Progenitor cell of endocrine pancreas (in vitro differentiated cells): ENCODE data around the gene PTGIR. TPM values are rescaled to one million over a fixed set of nuclear protein-coding genes. Genes with fewer than 3 reads are reported as not detected.

Source experiments
- DNase-seq: peaks from one replicate; pipeline ENCODE4 v3.0.0; 2021; ENCODE audit warnings: low spot score; ENCODE audit not compliant: unreplicated experiment
- H3K27ac Mint-ChIP-seq: 2 replicates; pipeline ENCODE4 v1.8.0; 2021; ENCODE audit warnings: mild to moderate bottlenecking, moderate library complexity, mixed read lengths
- H3K27me3 Mint-ChIP-seq: 2 replicates; pipeline ENCODE4 v1.8.0; 2021; ENCODE audit warnings: mixed read lengths
- H3K36me3 Mint-ChIP-seq: 2 replicates; pipeline ENCODE4 v1.8.0; 2022; ENCODE audit warnings: mixed read lengths; ENCODE audit not compliant: insufficient read depth
- H3K4me1 Mint-ChIP-seq: 2 replicates; pipeline ENCODE4 v1.8.0; 2021; ENCODE audit warnings: low read depth, mixed read lengths
- H3K4me3 Mint-ChIP-seq: 2 replicates; pipeline ENCODE4 v1.8.0; 2021; ENCODE audit warnings: low read depth, mild to moderate bottlenecking, moderate library complexity, mixed read lengths
- H3K9me3 Mint-ChIP-seq: 2 replicates; pipeline ENCODE4 v1.8.0; 2021; ENCODE audit warnings: low read depth, mixed read lengths
- CTCF ChIP-seq: fragments of 200-600 bp; sonication (generic); IDR thresholded peaks from one replicate; pipeline ENCODE4 v1.5.0; 2021; ENCODE audit warnings: antibody characterized with exemption, mild to moderate bottlenecking; ENCODE audit not compliant: unreplicated experiment
- total RNA-seq: library from RNA; stranded (reverse); gene quantifications from 2 replicates; pipeline ENCODE4 v1.2.1, GENCODE V29; 2021

Gene PTGIR
- total RNA-seq, 1 donor from 2014 or later, result not detected

GRCh38 chr19:46654621-46655152 is 29.8 kb upstream of the PTGIR start:
- no peak for TF ChIP-seq CTCF
- no peak overlapping the region for H3K4me3 Mint-ChIP-seq
- H3K36me3 Mint-ChIP-seq, result peaks cover 4% of the 10 kb centered on the region
- DNase-seq, result no peak
- peaks cover 44% of the 10 kb centered on the region for H3K27me3 Mint-ChIP-seq
- H3K27ac Mint-ChIP-seq, result no peak overlapping the region
- no peaks in the 10 kb centered on the region for H3K9me3 Mint-ChIP-seq
- peaks cover 6% of the 10 kb centered on the region for H3K4me1 Mint-ChIP-seq

GRCh38 chr19:46650445-46650844 is 25.6 kb upstream of the PTGIR start:
- H3K4me3 Mint-ChIP-seq, result no peak overlapping the region
- H3K27ac Mint-ChIP-seq, result peak overlapping the region; percentile 15
- H3K27me3 Mint-ChIP-seq, result peaks cover 56% of the 10 kb centered on the region

GRCh38 chr19:46648961-46649960 is 24.4 kb upstream of the PTGIR start:
- no peak for DNase-seq
- Mint-ChIP-seq H3K9me3 (peaks cover 6% of the 10 kb centered on the region), H3K36me3 (peaks cover 10% of the 10 kb centered on the region), H3K27ac (no peak overlapping the region), H3K4me3 (no peak overlapping the region), H3K4me1 (no peaks in the 10 kb centered on the region), H3K27me3 (peaks cover 63% of the 10 kb centered on the region)
- TF ChIP-seq CTCF, result no peak

More at GRCh38 chr19:46650445-46650844, 25.6 kb upstream of the PTGIR start:
- Mint-ChIP-seq H3K36me3 (peaks cover 10% of the 10 kb centered on the region), H3K9me3 (peaks cover 6% of the 10 kb centered on the region), H3K4me1 (peaks cover 5% of the 10 kb centered on the region)
- TF ChIP-seq CTCF, result no peak
- DNase-seq, result no peak

- no peak overlapping the region for H3K4me3 Mint-ChIP-seq
- no peak for TF ChIP-seq CTCF
- H3K9me3 Mint-ChIP-seq, result peaks cover 6% of the 10 kb centered on the region
- H3K27me3 Mint-ChIP-seq, result peaks cover 59% of the 10 kb centered on the region
- no peaks in the 10 kb centered on the region for H3K4me1 Mint-ChIP-seq
- DNase-seq, result no peak
- H3K36me3 Mint-ChIP-seq, result peaks cover 10% of the 10 kb centered on the region
- H3K27ac Mint-ChIP-seq, result peak overlapping the region; percentile 67
Observed at GRCh38 chr19:46648060-46648960, 23.4 kb upstream of the PTGIR start.

- TF ChIP-seq CTCF, result no peak
- Mint-ChIP-seq H3K27ac (no peak overlapping the region), H3K4me3 (no peak overlapping the region), H3K27me3 (peaks cover 63% of the 10 kb centered on the region), H3K4me1 (no peaks in the 10 kb centered on the region), H3K9me3 (peaks cover 6% of the 10 kb centered on the region), H3K36me3 (peaks cover 10% of the 10 kb centered on the region)
- DNase-seq, result no peak
Observed at GRCh38 chr19:46646402-46646801, 21.5 kb upstream of the PTGIR start.
